Astrocyte (in vitro differentiated cells and primary cell): ENCODE data around the gene TPT1.

Experiments used
- EZH2 ChIP-seq: IDR thresholded peaks from 2 replicates; pipeline ENCODE4 v1.6.1; 2012; ENCODE audit warnings: mild to moderate bottlenecking, low read length, inconsistent platforms; ENCODE audit not compliant: insufficient read depth
- TF ChIP-seq, protein P1 (sequence below): IDR thresholded peaks from 2 replicates; pipeline ENCODE4 v1.5.1; 2011; ENCODE audit warnings: low read depth, mild to moderate bottlenecking, inconsistent platforms, low read length, moderate library complexity; ENCODE audit not compliant: insufficient read depth

DNA sequence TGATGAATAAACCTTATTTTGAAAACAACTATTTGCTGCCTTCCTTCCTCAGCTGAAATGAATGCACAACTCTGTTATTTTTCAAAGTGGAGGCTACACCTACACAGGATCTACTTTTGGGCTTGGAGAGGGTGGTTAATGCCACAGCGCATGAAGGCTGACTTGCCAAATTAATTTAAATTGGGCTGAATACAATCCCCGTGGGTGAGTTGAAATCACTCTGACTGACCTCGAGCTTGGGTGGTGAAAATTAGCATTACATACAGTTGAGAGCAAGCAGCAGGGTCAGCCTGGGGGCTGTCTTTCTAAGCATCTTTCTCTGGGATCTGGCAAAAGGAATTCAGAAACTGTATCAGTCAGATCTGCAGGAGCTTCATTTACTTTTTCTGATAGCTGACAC, 38.5 kb downstream of the TPT1 start:
- TF ChIP-seq, protein P1, sequence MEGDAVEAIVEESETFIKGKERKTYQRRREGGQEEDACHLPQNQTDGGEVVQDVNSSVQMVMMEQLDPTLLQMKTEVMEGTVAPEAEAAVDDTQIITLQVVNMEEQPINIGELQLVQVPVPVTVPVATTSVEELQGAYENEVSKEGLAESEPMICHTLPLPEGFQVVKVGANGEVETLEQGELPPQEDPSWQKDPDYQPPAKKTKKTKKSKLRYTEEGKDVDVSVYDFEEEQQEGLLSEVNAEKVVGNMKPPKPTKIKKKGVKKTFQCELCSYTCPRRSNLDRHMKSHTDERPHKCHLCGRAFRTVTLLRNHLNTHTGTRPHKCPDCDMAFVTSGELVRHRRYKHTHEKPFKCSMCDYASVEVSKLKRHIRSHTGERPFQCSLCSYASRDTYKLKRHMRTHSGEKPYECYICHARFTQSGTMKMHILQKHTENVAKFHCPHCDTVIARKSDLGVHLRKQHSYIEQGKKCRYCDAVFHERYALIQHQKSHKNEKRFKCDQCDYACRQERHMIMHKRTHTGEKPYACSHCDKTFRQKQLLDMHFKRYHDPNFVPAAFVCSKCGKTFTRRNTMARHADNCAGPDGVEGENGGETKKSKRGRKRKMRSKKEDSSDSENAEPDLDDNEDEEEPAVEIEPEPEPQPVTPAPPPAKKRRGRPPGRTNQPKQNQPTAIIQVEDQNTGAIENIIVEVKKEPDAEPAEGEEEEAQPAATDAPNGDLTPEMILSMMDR, result no peak
- no peak for TF ChIP-seq EZH2
